ENCODE data around the gene MUC21.

The MUC21 gene

GRCh38 chr6:30942338-30943060 lies 41.0 kb upstream of the MUC21 start:
- DNase-seq (ENCODE audit: low read depth, low spot score), result peak; percentile 71

DNA sequence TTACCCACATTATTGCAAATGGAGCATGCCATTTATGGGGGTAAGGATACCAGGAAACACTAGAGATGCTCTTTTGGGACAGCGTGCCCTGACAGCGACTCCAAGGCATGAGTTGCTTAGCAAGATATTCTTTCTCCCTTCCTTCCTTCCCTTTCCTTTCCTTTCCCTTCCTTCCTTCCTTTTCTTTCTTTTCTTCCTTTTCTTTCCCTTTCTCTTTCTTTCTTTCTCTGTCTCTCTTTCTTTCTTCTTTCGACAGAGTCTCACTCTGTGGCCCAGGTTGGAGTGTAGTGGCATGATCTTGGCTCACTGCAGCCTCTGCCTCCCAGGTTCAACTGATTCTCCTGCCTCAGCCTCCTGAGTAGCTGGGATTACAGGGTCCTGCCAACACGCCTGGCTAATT lies 39.5 kb upstream of the MUC21 start:
- H3K4me3 ChIP-seq (ENCODE audit: low read depth, low read length), result no peak overlapping the region
- in situ Hi-C loops (cut with HindIII; ENCODE audit: low sequenced_read_pairs), result no loop called here
- TF ChIP-seq, protein P1, sequence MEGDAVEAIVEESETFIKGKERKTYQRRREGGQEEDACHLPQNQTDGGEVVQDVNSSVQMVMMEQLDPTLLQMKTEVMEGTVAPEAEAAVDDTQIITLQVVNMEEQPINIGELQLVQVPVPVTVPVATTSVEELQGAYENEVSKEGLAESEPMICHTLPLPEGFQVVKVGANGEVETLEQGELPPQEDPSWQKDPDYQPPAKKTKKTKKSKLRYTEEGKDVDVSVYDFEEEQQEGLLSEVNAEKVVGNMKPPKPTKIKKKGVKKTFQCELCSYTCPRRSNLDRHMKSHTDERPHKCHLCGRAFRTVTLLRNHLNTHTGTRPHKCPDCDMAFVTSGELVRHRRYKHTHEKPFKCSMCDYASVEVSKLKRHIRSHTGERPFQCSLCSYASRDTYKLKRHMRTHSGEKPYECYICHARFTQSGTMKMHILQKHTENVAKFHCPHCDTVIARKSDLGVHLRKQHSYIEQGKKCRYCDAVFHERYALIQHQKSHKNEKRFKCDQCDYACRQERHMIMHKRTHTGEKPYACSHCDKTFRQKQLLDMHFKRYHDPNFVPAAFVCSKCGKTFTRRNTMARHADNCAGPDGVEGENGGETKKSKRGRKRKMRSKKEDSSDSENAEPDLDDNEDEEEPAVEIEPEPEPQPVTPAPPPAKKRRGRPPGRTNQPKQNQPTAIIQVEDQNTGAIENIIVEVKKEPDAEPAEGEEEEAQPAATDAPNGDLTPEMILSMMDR (IDR thresholded peaks at IDR 0.05; ENCODE audit: low read depth, low read length), result no peak
- no peak for DNase-seq (ENCODE audit: low read depth, low spot score)

More at GRCh38 chr6:30942338-30943060, 41.0 kb upstream of the MUC21 start:
- no peak overlapping the region for H3K4me3 ChIP-seq (ENCODE audit: low read depth, low read length)
- TF ChIP-seq, protein P1 (IDR thresholded peaks at IDR 0.05; ENCODE audit: low read depth, low read length), result peak; percentile 64
- in situ Hi-C loops (cut with HindIII; ENCODE audit: low sequenced_read_pairs), result no loop called here

DNA sequence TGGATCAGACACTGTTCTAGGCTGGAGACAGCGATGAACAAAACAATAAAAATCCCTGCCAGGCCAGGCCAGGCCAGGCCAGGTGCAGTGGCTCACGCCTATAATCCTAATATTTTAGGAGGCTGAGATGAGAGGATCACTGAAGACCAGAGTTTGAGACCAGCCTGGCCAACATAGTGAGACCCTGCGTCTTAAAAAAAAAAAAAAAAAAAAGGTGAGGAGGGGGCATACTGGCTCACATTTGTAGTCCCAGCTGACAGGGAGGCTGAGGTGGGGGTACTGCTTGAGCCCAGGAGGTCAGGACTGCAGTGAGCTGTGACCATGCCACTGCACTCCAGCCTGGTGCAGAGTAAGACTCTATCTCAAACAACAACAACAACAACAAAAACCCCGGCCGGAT lies 38.2 kb upstream of the MUC21 start:
- in situ Hi-C loops (cut with HindIII; ENCODE audit: low sequenced_read_pairs), result no loop called here
- TF ChIP-seq, protein P1 (IDR thresholded peaks at IDR 0.05; ENCODE audit: low read depth, low read length), result no peak
- no peak for DNase-seq (ENCODE audit: low read depth, low spot score)
- H3K4me3 ChIP-seq (ENCODE audit: low read depth, low read length), result no peak overlapping the region

DNA sequence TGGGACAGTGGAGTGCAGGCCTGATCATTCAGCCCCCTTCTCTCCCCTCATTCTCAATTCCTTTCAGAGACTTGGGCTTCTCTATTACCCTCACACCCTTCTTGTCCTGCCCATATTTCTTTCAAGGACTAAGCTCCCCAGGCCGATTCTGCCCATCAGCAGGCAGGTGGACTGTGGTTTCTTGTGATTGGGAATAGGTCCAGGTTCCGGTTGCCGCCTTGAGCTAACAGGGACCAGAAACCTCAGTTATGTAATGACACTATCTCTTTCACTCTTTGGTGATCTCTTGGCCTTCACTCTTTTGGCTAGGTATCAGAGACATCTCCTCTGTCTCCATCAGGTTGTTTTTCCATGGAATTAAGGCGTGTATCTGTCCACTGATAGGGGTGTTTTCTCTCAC lies 36.3 kb upstream of the MUC21 start:
- TF ChIP-seq, protein P1 (IDR thresholded peaks at IDR 0.05; ENCODE audit: low read depth, low read length), result no peak
- H3K4me3 ChIP-seq (ENCODE audit: low read depth, low read length), result no peak overlapping the region
- no peak for DNase-seq (ENCODE audit: low read depth, low spot score)
- in situ Hi-C loops (cut with HindIII; ENCODE audit: low sequenced_read_pairs), result no loop called here

GRCh38 chr6:30948811-30949210 lies 34.7 kb upstream of the MUC21 start:
- TF ChIP-seq, protein P1 (IDR thresholded peaks at IDR 0.05; ENCODE audit: low read depth, low read length), result no peak
- DNase-seq (ENCODE audit: low read depth, low spot score), result no peak
- in situ Hi-C loops (cut with HindIII; ENCODE audit: low sequenced_read_pairs), result no loop called here

GRCh38 chr6:30951907-30952469 lies 31.5 kb upstream of the MUC21 start:
- no peak overlapping the region for H3K4me3 ChIP-seq (ENCODE audit: low read depth, low read length)
- TF ChIP-seq, protein P1 (IDR thresholded peaks at IDR 0.05; ENCODE audit: low read depth, low read length), result no peak
- no peak for DNase-seq (ENCODE audit: low read depth, low spot score)
- in situ Hi-C loops (cut with HindIII; ENCODE audit: low sequenced_read_pairs), result no loop called here

More at GRCh38 chr6:30948811-30949210, 34.7 kb upstream of the MUC21 start:
- no peak overlapping the region for H3K4me3 ChIP-seq (ENCODE audit: low read depth, low read length)

All from astrocyte of the spinal cord (primary cell).